ENCODE measurements around the gene SDSL.

Gene SDSL

DNA sequence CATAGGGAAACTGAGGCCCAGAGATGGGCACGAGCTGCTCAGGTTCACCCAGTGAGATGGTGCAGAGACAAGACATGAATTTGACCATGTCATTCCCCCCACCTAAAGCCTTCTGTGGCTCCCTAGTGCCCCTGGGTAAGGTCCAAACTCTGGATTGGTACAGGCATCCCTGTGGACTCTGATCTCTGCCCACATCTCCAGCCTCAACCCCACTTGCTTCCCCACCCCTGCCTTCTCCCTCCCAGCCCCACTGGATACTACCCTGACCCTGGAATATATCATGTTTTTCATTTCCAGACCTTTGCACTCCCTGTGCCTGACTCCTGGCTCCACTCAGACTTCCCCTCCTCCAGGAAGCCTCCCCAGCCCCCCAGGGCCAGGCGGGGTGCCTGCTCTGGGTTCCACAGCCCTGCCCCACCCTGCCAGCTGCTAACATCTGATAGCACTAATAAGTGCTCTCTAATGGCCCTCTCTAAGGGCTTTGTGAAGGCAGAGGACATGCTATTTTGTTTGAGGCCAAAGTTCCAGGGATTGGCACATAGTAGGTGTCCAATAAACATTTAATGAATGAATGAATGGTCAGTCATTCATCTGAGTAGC, 1.1 kb upstream of the SDSL start:
- DNase-seq (ENCODE audit: low read depth), result no peak

- no peak for DNase-seq (ENCODE audit: low read depth)
These were observed 898 bp downstream of the SDSL start for GRCh38 chr12:113422886-113423669.

DNA sequence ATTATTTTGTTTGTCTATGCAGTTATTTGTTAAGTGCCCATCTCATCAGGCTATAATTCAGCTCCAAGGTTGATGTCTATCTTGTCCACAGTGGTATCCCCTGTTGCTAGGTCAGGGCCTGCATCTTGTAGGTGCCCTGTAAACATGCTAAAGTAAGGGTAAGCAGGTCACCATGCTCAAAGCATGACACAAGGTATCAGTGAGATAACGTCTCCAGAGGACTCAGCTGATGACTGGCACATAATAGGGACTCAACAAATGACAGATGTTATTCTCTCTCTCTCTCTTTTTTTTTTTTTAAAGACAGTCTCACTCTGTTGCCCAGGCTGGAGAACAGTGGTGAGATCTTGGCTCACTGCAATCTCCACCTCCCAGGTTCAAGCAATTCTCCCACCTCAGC, 2.3 kb downstream of the SDSL start:
- no peak for DNase-seq (ENCODE audit: low read depth)

DNA sequence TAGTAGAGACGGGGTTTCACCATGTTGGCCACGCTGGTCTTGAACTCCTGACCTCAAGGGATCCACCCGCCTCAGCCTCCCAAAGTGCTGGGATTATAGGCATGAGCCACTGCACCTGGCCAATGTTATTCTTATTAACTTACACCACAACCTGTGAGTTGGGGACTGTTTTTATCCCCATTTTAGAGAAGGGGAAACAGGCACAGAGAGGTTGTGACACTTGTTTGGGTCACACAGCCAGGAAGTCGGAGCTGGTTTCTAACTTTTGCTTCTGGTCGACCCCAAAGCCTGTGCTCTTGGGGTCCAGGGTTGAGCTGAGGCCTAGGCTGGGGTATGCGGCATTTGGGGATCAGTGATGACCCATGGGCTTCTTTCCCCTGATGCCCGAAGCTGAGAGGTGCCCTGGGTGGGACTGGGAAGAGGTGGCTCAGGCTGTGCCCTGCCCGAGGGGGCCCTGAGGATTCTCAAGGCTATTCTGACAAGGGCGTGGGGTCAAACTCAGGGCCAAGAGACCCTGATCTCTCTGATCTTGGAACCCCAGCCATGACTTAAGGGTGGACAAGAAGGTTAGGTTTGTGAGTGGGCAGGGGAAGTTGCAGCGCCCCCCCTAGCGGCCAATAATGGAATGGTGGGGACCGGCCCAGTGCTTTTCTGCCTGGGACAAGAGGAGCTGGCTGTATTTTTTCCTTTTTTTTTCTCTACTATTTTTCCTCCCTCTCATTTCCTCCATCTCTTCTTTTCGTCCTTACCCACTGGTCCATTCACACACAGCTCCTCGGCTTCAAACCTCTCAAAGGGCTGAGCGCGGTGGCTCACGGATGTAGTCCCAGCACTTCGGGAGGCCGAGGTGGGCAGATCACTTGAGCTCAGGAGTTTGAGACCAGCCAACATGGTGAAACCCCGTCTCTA, 3.0 kb downstream of the SDSL start:
- DNase-seq (ENCODE audit: low read depth), result no peak

DNA sequence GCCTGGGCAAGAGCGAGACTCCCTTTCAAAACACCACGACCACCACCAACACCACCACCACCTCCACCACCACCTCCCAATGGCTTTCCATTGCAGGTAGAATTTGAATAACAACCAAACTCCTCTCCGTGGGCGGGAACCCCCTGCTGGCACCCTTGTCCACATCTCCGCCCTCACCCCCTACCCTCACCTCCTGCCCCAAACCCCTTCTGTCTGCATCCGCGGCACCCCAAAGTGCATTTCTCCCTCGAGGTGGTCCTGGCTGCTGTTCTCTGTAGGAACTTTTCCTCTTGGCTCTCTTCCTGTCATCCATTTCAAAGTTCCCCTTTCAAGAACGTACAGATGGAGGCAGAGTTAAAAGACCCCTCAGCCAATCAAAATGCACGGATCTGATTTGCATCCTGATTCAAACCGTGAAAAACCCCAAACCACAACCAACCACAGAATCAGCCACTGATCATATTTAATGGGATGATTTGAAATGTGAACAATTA, 3.8 kb downstream of the SDSL start:
- DNase-seq (ENCODE audit: low read depth), result no peak

DNA sequence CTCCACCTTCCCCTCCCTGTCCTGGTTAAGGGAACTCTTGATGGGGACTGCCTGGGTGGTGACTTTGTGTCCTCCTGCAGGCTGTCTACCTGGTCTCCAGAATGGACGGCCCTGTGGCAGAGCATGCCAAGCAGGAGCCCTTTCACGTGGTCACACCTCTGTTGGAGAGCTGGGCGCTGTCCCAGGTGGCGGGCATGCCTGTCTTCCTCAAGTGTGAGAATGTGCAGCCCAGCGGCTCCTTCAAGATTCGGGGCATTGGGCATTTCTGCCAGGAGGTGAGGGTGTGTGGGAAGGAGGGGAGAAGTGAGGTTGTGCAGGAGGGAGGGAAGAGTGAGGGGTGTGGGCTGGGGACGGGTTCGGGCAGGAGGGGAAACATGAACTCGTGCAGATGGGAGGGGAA, 5.7 kb downstream of the SDSL start:
- DNase-seq (ENCODE audit: low read depth), result no peak

DNA sequence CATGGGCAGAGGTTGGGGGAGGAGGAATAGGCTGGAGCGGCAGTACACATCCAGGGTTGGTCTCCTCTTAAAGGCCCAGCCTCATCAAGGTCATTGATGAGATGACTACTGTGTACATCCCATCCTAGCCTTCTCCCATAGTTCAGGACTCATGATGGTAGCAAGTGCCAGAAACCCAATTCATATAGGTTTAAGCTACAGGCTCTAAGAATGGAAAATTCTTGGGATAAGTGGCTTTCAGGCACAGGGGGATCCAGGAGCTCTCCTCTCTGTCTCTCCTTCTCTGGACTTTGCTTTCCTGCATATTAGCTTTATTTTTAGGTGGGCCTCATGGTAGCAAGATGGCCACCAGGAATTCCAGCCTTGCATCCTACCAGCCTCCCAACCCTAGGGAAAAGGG, 6.3 kb downstream of the SDSL start:
- no peak for DNase-seq (ENCODE audit: low read depth)

DNA sequence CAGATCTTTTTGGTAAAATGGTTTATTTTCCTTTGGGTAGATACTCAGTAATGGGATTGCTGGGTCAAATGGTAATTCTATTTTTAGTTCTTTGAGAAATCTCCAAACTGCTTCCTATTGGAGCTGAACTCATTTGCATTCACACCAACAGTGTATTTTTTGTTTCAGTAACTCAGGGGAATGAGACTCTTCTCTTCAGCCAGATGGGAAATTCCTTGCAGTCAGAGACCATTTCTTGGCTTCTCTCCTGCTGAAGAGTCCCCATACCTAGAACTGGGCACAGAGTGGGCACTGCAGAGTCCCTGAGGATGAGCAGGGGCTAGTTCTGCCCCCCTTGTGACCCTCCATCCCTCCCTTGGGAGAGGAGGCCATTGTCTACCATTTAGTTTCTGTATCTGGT, 10.8 kb downstream of the SDSL start:
- no peak for DNase-seq (ENCODE audit: low read depth)

DNA sequence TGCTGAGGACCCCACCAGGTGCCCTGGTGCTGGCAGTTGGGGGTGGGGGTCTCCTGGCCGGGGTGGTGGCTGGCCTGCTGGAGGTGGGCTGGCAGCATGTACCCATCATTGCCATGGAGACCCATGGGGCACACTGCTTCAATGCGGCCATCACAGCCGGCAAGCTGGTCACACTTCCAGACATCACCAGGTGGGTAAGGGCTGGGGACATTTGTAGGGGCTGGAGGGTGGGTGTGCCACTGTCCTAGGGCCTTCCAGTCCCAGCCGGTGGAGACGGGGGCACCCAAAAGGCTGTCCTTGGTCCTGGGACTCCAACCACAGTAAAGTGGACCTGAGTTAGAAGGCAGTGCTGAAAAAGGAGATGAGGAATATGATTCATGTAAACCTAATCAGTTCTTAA, 13.2 kb downstream of the SDSL start:
- no peak for DNase-seq (ENCODE audit: low read depth)

- DNase-seq (ENCODE audit: low read depth), result no peak
These were observed 14.4 kb downstream of the SDSL start for GRCh38 chr12:113436586-113436985.

DNA sequence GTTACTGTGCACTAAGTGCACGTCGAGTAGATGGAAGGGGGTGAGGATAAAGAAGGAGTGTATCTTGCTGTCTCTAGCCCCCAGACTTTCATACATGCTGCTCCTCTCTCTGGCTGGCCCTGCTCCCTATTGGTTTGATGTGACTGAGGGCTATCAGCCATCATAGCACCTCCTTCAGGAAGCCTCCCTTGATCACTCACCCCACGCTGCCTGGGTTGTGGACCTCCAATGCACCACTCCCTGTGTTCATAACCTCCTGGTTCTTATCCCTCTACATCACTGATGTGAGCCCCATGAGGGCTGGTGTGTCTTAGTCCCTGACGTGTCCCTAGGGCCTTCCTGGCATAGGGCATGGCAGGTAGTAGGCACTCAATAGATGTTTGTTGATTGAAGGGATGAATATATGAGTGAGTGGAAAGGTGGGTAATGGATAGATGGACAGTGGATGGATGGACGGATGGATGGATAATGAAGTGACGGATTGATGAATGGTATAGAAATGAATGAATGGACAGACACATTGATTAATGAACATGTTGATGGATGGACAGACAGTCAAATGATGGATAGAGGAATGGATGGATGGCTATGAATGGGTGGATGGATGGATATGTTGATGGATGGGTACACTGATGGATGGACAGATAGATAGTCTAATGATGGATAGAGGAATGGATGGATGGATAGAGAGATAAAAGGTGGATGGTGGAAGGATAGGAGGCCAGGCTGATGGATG, 15.0 kb downstream of the SDSL start:
- DNase-seq (ENCODE audit: low read depth), result no peak

DNA sequence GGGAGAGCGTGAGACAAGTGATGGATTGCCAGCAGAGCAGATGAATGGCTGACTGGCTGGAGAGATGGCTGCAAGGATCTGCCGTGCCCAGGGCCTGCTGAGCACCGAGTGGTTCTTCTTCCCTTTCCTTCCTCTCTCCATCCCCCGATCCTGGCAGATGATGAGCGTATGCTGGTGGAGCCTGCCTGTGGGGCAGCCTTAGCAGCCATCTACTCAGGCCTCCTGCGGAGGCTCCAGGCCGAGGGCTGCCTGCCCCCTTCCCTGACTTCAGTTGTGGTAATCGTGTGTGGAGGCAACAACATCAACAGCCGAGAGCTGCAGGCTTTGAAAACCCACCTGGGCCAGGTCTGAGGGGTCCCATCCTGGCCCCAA, 15.5 kb downstream of the SDSL start:
- DNase-seq (ENCODE audit: low read depth), result no peak

DNA sequence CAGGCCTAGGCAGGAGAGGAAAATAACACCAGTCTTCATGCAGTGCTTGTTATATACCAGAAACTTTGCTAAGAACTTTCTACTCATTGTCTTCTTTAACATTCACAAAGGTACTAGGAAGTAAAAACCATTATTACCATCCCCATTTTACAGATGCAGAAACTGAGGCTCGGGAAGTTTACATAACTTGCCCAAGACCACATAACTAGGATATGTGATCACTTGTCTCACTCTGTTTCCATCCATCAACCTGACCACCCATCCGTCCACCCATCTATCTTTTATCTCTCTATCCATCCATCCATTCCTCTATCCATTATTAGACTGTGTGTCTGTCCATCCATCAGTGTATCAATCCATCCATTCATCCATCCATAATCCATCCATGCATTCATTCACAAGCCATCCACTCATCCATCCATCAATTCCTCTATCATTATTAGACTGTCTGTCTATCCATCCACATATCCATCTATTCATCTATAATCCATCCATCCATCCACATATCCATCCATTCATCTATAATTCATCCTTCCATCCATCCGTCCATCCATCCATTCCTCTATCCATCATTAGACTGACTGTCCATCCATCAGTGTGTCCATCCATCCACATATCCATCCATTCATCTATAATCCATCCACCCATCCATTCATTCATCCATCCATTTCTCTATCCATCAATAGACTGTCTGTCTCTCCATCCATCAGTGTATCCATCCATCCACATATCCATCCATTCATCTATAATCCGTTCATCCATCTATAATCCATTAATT, 16.5 kb downstream of the SDSL start:
- no peak for DNase-seq (ENCODE audit: low read depth)

DNA sequence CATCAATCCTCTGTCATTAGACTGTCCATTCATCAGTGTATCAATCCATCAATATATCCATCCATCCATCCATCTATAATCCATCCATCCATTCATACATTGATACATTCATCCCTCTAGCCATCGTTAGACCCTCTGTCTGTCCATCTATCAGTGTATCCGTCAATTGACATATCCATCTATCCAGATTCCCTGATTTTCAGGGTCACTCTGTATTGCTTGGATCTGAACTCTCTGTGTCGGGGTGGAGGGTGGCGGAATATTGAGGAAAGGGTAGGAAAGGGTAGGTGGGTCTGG, 17.1 kb downstream of the SDSL start:
- no peak for DNase-seq (ENCODE audit: low read depth)

DNA sequence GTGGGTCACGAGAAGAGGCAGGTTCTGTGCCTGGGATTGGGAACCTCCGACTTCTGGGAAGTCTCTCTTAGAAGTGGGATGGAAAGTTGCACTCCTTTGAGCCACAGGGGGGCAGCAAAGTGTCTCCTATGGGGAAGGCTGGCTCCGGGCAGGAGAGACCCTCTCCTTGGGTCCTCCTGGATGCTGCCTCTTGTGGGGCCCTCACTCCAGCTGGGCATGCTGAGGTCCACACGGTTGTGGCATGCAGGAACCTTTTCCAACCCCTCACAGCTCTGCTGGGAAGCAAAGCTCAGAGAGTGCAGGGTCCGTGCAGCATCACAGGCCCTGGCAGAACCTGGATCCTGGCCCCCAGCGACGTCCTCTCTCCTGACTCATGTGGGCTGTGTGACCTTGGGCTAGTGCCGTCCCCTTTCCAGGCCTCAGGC, 17.4 kb downstream of the SDSL start:
- no peak for DNase-seq (ENCODE audit: low read depth)

DNA sequence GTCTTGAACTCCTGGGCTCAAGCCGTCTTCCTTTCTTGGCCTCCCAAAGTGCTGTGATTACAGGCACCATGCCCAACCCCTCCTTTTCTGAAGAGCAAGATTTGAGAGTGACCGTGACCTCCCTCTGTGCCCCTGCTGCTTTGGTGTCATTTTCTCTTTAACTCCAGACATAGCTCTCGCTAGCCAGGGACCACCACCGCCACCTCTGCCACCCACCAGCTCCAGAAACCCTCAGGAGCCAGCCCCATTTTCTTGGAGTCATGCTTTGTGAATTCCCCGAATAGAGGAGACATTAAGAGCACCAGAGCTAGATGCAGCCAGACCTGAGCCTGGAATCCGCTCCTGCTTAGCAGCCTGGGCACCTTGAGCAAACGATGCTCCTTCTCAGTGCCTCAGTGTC, 18.2 kb downstream of the SDSL start:
- no peak for DNase-seq (ENCODE audit: low read depth)

DNA sequence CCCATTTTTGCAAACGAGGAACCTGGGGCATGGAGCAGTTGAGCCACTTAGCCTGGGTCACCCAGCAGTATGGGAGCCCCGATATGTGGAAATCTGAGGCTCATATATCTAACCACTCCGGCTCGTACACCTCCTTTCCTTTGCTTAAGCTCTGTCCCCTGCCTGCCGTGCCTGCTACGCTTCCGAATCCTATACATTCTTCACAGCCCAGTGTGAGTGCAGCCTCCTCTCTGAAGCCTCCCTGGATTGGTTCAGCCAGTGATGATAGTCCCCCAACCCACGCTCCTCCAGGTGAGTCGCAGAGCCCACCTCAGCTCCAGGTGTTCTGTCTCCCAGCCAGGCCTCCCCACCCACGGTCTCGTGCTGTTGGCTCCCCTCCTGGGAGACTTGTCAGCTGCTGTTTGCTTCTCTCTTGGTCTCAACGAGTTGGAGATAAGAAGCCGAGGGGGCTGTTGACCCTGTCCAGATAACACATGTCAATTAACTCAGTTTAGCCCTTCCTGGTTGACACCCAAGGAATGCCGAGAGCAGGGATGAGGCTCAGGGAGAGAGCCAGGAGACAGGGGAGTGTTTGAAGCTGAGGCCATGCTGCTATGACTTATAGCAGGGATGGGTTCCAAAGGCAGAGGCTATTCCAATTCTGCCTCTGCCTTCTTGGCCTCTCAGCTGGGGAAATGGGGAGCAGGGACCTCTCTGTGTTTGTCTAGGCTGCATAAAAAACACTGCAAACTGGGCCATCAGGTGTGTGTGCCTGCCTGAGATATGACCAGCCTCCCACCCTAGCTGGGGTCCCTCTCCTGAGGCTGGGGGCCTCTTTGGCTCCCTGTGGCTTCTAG, 19.0 kb downstream of the SDSL start:
- no peak for DNase-seq (ENCODE audit: low read depth)

- no peak for DNase-seq (ENCODE audit: low read depth)
These were observed 20.9 kb downstream of the SDSL start for GRCh38 chr12:113443030-113443539.

DNA sequence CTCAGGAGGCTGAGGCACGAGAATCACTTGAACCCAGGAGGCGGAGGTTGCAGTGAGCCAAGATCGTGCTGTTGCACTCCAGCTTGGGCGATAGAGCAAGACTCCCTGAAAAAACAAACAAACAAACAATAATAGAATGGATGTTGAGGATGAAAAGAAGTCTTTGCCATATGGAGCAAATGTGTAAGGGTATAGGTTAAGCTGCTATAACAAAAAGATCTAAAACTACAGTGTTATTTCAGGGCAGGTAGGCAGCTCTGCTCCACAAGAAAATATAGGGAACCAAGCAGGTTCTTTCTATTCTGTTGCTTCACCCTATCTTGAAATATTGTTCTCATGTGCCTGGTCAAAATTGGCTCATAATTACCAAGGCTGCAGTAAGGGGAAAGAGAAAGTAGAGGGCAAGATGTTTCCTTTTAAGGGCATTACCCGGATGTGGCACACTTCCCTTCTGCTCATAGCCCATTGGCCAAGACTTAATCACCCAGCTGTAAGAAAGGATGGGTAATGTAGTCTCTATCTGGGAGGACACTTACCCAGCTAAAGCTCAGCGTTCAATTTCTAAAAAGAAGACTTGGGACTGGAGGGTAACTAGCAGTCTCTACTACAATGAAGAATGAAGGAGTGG, 23.5 kb downstream of the SDSL start:
- no peak for DNase-seq (ENCODE audit: low read depth)

DNA sequence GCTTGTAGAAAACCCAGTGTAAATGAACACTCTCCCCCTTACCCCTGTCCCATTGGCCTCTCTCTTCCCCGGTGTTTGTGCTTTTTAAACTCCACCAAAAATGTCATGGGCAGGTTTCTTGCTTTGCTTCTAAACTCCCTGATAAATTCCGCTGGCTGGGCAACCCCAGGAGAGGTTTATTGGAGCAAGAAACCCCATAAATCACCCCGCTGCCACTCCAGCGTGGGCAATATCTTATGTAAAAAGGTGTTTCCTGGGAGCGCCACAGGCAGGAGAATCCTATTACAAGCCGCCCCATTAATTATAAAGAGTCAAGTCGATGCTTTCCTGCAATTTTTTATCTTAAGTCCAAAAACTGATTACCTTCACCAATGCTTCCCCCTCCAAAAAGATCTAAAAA, 26.7 kb downstream of the SDSL start:
- DNase-seq (ENCODE audit: low read depth), result no peak

Measured in GM04504 (cell line).